Measurements from ENCODE around the gene WHRN.

The WHRN gene

GRCh38 chr9:114474425-114474824 lies 30.8 kb downstream of the WHRN start:
- DNase-seq (ENCODE audit: low read depth) = no peak
- no peak overlapping the region for H3K4me3 ChIP-seq (replicated peaks; ENCODE audit: low read depth, low read length)
- no peak for TF ChIP-seq CTCF (IDR thresholded peaks at IDR 0.05; ENCODE audit: low read length, missing control alignments)

- TF ChIP-seq CTCF (IDR thresholded peaks at IDR 0.05; ENCODE audit: low read length, missing control alignments) = no peak
- no peak overlapping the region for H3K4me3 ChIP-seq (replicated peaks; ENCODE audit: low read depth, low read length)
- DNase-seq (ENCODE audit: low read depth) = no peak
These were observed 31.8 kb downstream of the WHRN start for GRCh38 chr9:114473447-114473801.

- H3K4me3 ChIP-seq (replicated peaks; ENCODE audit: low read depth, low read length) = no peak overlapping the region
- no peak for DNase-seq (ENCODE audit: low read depth)
- no peak for TF ChIP-seq CTCF (IDR thresholded peaks at IDR 0.05; ENCODE audit: low read length, missing control alignments)
These were observed 32.4 kb downstream of the WHRN start for GRCh38 chr9:114472765-114473446.

GRCh38 chr9:114471157-114471556 lies 34.1 kb downstream of the WHRN start:
- DNase-seq (ENCODE audit: low read depth) = no peak
- H3K4me3 ChIP-seq (replicated peaks; ENCODE audit: low read depth, low read length) = no peak overlapping the region
- no peak for TF ChIP-seq CTCF (IDR thresholded peaks at IDR 0.05; ENCODE audit: low read length, missing control alignments)

GRCh38 chr9:114470581-114470980 lies 34.7 kb downstream of the WHRN start:
- DNase-seq (ENCODE audit: low read depth) = no peak
- H3K4me3 ChIP-seq (replicated peaks; ENCODE audit: low read depth, low read length) = no peak overlapping the region
- no peak for TF ChIP-seq CTCF (IDR thresholded peaks at IDR 0.05; ENCODE audit: low read length, missing control alignments)

- H3K4me3 ChIP-seq (replicated peaks; ENCODE audit: low read depth, low read length) = no peak overlapping the region
- no peak for TF ChIP-seq CTCF (IDR thresholded peaks at IDR 0.05; ENCODE audit: low read length, missing control alignments)
- DNase-seq (ENCODE audit: low read depth) = no peak
These were observed 35.2 kb downstream of the WHRN start for GRCh38 chr9:114470121-114470520.
